Endothelial cell of umbilical vein (primary cell): ENCODE measurements around the gene ALG6. TPM values are rescaled to one million over a fixed set of nuclear protein-coding genes. Genes with fewer than 3 reads are reported as not detected.

Experiments used
- BruUV-seq: library from RNA; stranded (reverse); fragments of 400-500 nt; replicated peaks from 2 replicates; lab custom pipeline; 2021; lab: Mats Ljungman, UMichigan
- CTCF ChIA-PET: fragments of 300-600, 350-600 bp; sonication (Branson Sonifier 250); formaldehyde crosslinking; loops from one replicate; lab custom pipeline; 2021; ENCODE audit warnings: antibody characterized with exemption, inconsistent platforms; lab: Charles Lee
- POLR2A ChIA-PET: fragments of 300-600, 350-600 bp; sonication (Branson Sonifier 250); formaldehyde crosslinking; loops from one replicate; lab custom pipeline; 2021; ENCODE audit warnings: antibody characterized with exemption, inconsistent platforms; lab: Charles Lee
- DNase-seq: peaks from one replicate; pipeline ENCODE4 v3.0.0-alpha.2; 2011; ENCODE audit warnings: low read depth, low spot score
- FAIRE-seq: peaks from 2 replicates; lab custom pipeline; 2011; peaks lifted over from hg19 to GRCh38; lab: Jason Lieb, UNC
- H2AFZ ChIP-seq: 2 replicates; pipeline ENCODE4 v1.6.0; 2012; ENCODE audit warnings: low read depth, low read length, control low read depth, inconsistent platforms
- H3K27ac ChIP-seq: 2 replicates; pipeline ENCODE4 v1.5.1; 2011; ENCODE audit warnings: low read depth, mild to moderate bottlenecking, control low read depth, low read length, moderate library complexity; ENCODE audit not compliant: insufficient read depth
- H3K27me3 ChIP-seq, 2 experiments: 2 replicates each; pipeline versions ENCODE4 v1.6.0 to v1.6.1; 2011; ENCODE audit warnings: low read length in 2 of 2, mixed read lengths in 1 of 2; ENCODE audit not compliant: control insufficient read depth in 2 of 2, insufficient read depth in 2 of 2
- H3K36me3 ChIP-seq, 2 experiments: 2 replicates in 1 of 2; 3 replicates in 1 of 2; pipeline ENCODE4 v1.5.1; 2011; ENCODE audit warnings: low read length in 2 of 2, mild to moderate bottlenecking in 1 of 2, moderate library complexity in 1 of 2; ENCODE audit not compliant: control insufficient read depth in 2 of 2, insufficient read depth in 2 of 2; ENCODE audit errors: extremely low read depth in 1 of 2
- H3K4me1 ChIP-seq: 3 replicates; pipeline ENCODE4 v1.5.1; 2011; ENCODE audit warnings: mild to moderate bottlenecking, low read length; ENCODE audit not compliant: control insufficient read depth, insufficient read depth; ENCODE audit errors: extremely low read depth
- H3K4me2 ChIP-seq: 2 replicates; pipeline ENCODE4 v1.6.1; 2011; ENCODE audit warnings: low read length, control low read depth, mixed read lengths; ENCODE audit not compliant: insufficient read depth
- H3K4me3 ChIP-seq, 3 experiments: fragments of 200-600 bp in 1 of 3; sonication (generic), shearing (Covaris generic) in 1 of 3; replicated peaks in 1 of 3; 2 replicates each; pipeline ENCODE4 v1.5.1; 2011 to 2016; ENCODE audit warnings: control low read depth in 3 of 3, low read length in 3 of 3, mild to moderate bottlenecking in 2 of 3, inconsistent platforms in 1 of 3, low read depth in 1 of 3, moderate library complexity in 1 of 3; ENCODE audit not compliant: insufficient read depth in 1 of 3
- H3K79me2 ChIP-seq: 2 replicates; pipeline ENCODE4 v1.6.0; 2012; ENCODE audit warnings: low read length, inconsistent platforms; ENCODE audit not compliant: control insufficient read depth, insufficient read depth
- H3K9ac ChIP-seq: replicated peaks from 2 replicates; pipeline ENCODE3; 2011; ENCODE audit warnings: low read length, control low read depth; ENCODE audit not compliant: insufficient read depth; ENCODE audit errors: extremely low read depth
- H3K9me1 ChIP-seq: replicated peaks from 3 replicates; pipeline ENCODE4 v1.6.0; 2011; ENCODE audit warnings: mild to moderate bottlenecking, low read length; ENCODE audit not compliant: control insufficient read depth, insufficient read depth; ENCODE audit errors: extremely low read depth
- H3K9me3 ChIP-seq: replicated peaks from 2 replicates; pipeline ENCODE4 v1.5.1; 2012; ENCODE audit warnings: low read length, inconsistent platforms; ENCODE audit not compliant: control insufficient read depth, insufficient read depth
- H4K20me1 ChIP-seq: replicated peaks from 2 replicates; pipeline ENCODE3; 2011; ENCODE audit warnings: mild to moderate bottlenecking, low read length; ENCODE audit not compliant: control insufficient read depth, insufficient read depth; ENCODE audit errors: extremely low read depth
- EZH2 ChIP-seq: IDR thresholded peaks from 2 replicates; pipeline ENCODE4 v1.6.1; 2012; ENCODE audit warnings: borderline replicate concordance, low read depth, mild to moderate bottlenecking, moderate library complexity, low read length, inconsistent platforms; ENCODE audit not compliant: severe bottlenecking
- MYC ChIP-seq: IDR thresholded peaks from one replicate; pipeline ENCODE4 v1.6.1; 2011; ENCODE audit warnings: mild to moderate bottlenecking, low read depth, low read length
- POLR2AphosphoS5 ChIP-seq: IDR thresholded peaks from 2 replicates; pipeline ENCODE4 v1.6.1; 2012; ENCODE audit warnings: low read depth, mild to moderate bottlenecking, control low read depth, low read length, moderate library complexity; ENCODE audit not compliant: insufficient read depth
- dilution Hi-C: fragments of 300-500 bp; cut with MboI; formaldehyde crosslinking; loops from one replicate; pipeline ENCODE4 v1.15.0; 2019; ENCODE audit warnings: low sequenced_read_pairs; ENCODE audit not compliant: extremely low pct_ligation_motif_present
- intact Hi-C: fragments of 100-400 bp; cut with micrococcal nuclease; formaldehyde crosslinking; loops from one replicate; pipeline ENCODE4 v1.10.0; 2022
- polyA plus RNA-seq, 4 experiments: library from polyadenylated mRNA; depleted of rRNA in 3 of 4; stranded (reverse) in 3 of 4; unstranded in 1 of 4; fragments of >200 nt; gene quantifications; 2 replicates each; pipeline versions ENCODE4 v1.2.1 to v1.2.3, GENCODE V29; 2011 to 2012; ENCODE audit warnings: missing spikeins in 1 of 4
- total RNA-seq: library from RNA; stranded (reverse); gene quantifications from 2 replicates; pipeline ENCODE4 v1.2.3, GENCODE V29; 2021

The ALG6 gene
- total and polyA plus RNA-seq, 2 donors (not counting 3 experiments of a cell fraction or from before 2014, with no cell fraction given): 14.4 to 17.3 TPM

DNA sequence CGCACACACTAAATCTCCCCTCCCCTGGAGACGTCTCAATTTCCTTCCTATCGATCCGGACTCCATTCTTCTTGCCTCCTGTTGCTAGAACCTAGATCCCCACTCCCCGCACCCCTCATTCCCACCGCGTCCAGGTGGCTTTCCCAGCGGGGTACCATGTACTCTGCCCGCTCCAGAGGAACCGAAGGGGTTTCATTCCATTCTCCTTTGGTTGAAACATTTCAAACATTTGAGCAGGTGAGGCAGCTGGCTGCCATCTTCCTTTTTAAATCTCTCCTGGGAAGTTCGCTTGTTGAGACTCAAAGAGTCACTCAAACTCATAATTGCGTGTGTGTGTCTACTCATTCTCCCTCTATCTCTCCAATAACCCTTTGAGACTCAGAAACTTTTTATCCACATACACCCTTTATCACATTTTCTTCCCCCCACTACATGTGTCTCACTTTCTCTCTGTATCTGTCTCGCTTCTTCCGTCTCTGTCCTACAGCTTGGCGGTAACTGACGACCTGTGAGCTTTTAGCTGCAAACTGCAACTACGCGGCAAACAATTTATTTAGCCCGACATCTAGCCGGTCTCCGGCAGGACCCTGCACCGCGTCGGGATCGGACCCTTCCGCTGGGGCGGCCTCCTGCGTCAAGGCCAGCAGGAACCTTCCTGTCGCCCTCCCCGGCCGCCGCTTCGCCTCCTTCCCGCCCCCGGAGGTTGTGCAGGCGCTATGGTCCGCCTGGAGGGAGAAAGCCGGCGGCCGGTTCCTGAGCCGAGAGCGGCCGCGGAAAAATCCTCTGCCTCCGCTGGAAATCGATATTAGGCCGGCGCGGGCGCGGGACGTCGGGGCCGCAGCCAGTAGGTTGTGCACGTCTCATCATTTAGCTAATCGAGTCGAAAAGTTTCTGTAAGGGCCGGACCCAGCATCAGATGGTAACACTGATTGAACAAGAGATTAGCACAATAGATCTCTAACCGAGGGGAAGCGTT lies 48.1 kb upstream of the ALG6 start:
- Histone ChIP-seq H3K9me3 (no peaks in the 10 kb centered on the region), H3K4me1 (peaks cover 2% of the 10 kb centered on the region), H3K9me1 (no peaks in the 10 kb centered on the region), H3K27ac (no peak overlapping the region), H3K4me3 (no peak overlapping the region), H4K20me1 (no peaks in the 10 kb centered on the region), H3K36me3 (no peaks in the 10 kb centered on the region), H3K4me2 (no peak overlapping the region), H3K9ac (no peak overlapping the region), H2AFZ (no peak overlapping the region), H3K79me2 (no peaks in the 10 kb centered on the region), H3K27me3 (peaks cover 71 to 94% of the 10 kb centered on the region in 2 experiments)
- BruUV-seq: no TSS peak
- no peak for TF ChIP-seq POLR2AphosphoS5
- peak; percentile 98 for TF ChIP-seq EZH2
- dilution Hi-C loops: no loop called here
- ChIA-PET CTCF (interaction anchor here (1.0 kb wide), 1 partner anchor 219 kb away, joined by 3 read pairs; no protein-coding TSS in a partner anchor), POLR2A (no interaction called here)
- intact Hi-C loops: loop anchor here (5.0 to 10.0 kb wide), 2 partner anchors 355 to 928 kb away; no protein-coding TSS in a partner anchor
- FAIRE-seq (no peak), DNase-seq (no peak)

DNA sequence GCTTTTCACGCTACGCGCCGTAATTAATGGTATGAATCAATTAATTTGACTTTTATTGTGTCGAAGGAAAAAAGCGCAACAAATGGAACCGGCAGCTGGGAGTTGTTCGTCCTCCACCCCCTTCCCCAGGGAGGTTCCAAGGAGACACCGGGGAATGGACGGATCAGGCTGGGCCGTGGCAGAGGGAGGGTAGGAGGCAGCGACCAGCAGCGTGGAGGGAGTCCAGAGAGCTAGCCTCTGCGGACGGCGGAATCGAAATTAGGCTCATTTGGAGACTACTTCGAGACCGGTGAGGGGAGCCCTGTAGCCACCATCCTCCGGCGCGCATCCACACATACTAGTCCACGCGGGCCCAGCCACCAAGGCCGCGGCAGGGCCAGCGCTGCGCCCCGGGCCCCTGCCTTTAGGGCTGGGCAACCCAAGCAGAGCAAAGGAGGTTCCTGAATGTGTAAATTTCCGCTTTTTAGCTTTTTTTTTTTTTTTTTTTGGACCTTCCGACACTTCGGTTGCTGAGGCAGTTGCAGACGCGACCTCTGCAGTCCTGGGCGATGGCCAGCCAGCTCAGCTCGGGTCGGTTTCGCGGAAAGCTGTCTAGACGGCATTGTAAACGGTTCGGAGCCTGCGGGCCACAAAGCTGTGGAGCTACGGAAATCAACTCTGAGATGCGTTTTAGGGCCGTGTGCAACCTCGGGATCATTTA lies 47.3 kb upstream of the ALG6 start:
- dilution Hi-C loops: no loop called here
- Histone ChIP-seq H3K4me1 (peaks cover 2% of the 10 kb centered on the region), H2AFZ (no peak overlapping the region), H3K9ac (no peak overlapping the region), H4K20me1 (no peaks in the 10 kb centered on the region), H3K4me2 (no peak overlapping the region), H3K27ac (no peak overlapping the region), H3K9me3 (no peaks in the 10 kb centered on the region), H3K27me3 (peaks cover 74 to 98% of the 10 kb centered on the region in 2 experiments), H3K4me3 (no peak overlapping the region), H3K9me1 (no peaks in the 10 kb centered on the region), H3K36me3 (no peaks in the 10 kb centered on the region), H3K79me2 (no peaks in the 10 kb centered on the region)
- TF ChIP-seq EZH2 (peak; percentile 87), MYC (no peak)
- DNase-seq (no peak), FAIRE-seq (no peak)
- CTCF ChIA-PET: interaction anchor here (0.7 to 1.0 kb wide), 2 partner anchors 25 to 218 kb away, joined by 3 read pairs; no protein-coding TSS in a partner anchor
- intact Hi-C loops: loop anchor here (5.0 kb wide), 1 partner anchor 927 kb away; no protein-coding TSS in a partner anchor
- BruUV-seq: no TSS peak
- POLR2A ChIA-PET: no interaction called here
